Epidermal melanocyte (primary cell): ENCODE data around the gene LDB2.

Experiments used
- DNase-seq: peaks from one replicate; pipeline ENCODE4 v3.0.0; 2011; ENCODE audit warnings: low spot score; ENCODE audit not compliant: insufficient read length

LDB2 gene

DNA sequence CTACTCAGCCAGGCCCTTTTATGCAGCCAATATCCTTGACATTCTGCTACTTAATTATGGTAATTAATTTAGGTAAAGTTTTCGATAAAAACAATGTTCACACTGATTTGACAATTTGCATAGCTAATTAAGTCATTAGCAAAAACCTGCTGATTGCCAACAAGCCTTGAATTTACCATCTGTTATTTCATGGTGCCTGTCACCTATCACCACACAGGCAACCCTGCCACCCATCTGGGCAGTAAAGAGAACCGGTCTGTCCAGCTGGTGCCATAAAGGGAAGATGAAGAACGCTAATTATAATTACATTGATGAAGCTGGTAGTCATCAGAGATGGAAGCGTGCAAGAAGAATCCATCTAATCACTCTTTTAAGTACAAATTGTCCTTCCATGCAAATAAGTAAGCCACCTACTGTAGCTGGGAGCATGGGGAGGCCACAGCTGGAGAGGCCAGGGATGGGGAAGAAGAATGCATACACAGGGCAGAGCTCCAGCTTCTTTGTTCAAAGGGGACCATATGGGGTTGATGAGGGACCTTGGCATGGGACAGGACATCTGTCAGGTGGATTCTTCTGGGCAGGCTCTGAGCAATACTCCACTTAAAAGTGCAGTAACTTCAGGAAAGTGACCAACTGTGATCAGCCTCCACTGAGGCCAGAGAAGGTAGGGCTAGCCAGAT is 394.9 kb downstream of the LDB2 start:
- no peak for DNase-seq

DNA sequence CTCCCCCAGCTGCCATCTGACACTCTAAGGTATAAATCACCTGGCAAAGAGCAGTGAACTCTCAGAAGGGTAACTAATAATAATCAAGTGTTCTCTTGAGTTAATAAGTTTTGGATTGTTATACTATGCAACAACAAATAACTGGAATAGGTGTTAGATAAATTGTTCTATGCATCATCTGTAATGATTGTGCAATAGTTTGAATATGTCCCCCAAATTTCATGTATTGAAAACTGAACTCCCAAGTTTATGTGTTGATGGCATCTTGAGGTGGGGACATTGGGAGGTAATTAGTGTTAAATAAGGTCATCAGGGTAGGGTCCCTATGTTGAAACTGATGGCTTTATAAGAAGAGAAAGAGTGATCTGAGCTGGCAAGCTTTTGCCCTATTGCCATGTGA is 399.5 kb downstream of the LDB2 start:
- no peak for DNase-seq

DNA sequence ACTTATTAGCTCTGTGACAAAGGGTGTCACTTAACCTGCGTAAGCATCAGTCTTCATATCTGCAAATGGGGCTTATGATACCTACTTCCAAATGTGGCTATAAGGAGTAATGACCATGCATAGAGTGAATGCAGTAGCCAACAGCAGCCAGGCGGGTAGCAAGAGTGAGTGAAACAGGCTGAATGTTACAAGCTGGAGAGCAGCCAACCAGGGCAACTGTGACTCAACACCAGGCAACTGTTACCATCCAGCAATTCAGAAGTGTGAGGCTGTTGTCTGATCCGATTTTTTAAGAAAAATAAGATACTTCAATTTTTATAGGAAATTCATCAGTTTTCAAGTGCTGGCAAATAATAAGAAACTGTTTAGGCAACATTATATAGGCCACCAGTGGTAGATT is 401.9 kb downstream of the LDB2 start:
- no peak for DNase-seq

DNA sequence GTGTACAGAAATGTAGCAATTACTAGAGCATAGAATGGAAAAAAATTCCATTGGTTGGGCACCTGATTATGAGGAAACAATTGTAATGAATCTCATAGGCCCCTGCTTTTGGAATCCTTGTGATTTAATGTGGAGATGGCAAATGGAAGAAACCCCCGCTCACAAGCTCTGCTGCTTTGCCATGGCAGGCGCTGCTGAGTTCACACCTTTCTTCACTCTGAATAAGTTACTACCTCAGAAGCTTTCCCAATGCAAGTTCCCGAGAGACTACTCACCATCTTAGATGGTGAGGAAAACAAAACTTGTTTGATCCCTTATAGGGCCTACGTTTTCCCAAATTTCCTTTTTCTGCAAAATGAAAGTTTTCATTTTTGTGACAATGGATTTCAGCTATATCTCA is 405.6 kb downstream of the LDB2 start:
- no peak for DNase-seq

DNA sequence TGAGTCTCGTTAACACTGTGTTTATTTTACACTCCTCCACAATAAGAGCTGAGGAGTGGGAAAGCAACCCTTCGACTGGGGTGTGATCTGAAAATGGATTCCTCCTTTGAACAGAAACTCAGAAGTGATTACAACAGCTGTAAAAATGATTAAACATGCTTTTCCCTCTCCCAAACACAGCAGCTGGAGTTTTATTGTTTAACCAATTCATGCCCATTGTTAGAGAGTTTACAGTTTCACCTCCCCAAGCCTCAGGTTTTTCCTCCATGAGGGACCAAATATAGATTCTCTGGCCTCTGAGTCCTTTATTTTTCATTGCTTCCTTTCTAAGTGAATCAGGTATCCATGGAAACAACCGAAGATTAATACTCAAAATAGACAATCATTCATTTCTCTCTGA is 409.2 kb downstream of the LDB2 start:
- no peak for DNase-seq

DNA sequence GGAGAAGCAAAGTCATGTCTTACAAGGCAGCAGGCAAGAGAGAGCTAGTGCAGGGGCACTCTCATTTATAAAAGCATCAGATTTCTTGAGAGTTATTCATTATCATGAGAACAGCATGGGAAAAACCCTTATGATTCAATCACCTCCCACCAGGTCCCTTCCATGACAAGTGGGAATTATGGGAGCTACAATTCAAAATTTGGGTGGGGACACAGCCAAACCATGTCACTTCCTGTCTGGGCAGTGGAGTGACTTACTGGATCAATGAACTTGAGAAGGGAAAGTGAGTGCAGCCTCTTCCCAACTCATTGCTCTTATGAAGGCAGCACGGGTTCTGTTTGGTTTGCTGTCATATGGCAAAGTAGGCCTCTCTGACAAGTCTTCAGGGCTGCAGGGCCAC is 410.4 kb downstream of the LDB2 start:
- DNase-seq, result no peak

DNA sequence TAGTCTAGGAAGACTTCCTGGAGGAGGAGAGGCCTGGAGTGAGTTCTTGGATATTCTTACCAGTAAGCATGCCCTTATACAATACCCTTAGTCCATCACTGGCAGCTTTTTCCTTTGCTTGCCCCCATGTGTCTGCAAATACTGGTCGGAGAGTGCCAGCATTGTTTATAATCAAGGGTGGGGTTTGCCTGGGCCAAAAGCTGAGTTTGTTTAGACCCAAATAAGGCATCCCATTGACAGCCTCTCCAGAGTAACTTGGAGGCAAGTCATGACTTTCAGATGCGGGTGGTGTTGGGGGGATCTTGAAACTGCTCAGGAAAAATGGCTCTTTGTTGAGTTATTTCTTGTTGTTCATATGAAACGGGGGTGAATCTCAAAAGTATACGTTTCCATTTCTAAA is 413.7 kb downstream of the LDB2 start:
- DNase-seq, result peak; percentile 49

DNA sequence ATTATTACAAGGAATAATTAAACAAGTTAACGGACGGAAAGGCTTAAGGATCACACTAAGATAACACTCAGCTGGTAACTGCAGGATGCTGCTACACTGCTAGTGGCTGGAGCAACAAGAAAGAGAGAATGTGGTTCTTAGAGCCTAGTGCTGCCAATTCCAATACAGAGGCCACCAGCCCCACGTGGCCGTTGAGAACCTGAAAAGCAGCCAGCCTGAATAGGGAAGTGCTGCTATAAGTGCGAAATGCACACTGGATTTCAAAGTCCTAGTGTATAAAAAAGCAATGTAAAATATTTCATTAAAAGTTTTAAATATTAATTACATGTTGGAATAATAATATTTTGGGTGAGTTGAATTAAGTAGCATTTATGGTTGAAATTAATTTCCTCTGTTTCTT is 414.9 kb downstream of the LDB2 start:
- DNase-seq, result no peak

DNA sequence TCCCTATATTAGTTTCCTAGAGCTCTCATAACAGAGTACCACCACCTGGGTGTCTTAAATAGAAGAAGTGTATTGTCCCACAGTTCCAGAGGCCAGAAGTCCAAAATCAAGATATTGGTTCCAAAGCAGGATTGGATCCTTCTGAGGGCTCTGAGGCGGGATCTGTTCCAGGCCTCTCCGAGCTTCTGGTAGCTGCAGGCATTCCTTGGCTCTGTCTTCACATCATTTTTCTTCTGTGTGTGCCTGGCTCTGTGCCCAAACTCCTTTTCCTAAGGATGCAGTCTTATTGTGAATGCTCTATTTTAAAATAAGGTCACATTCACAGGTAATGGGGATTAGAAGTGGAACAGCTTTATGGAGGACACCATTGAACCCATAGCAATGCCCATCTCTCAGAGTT is 418.4 kb downstream of the LDB2 start:
- no peak for DNase-seq

DNA sequence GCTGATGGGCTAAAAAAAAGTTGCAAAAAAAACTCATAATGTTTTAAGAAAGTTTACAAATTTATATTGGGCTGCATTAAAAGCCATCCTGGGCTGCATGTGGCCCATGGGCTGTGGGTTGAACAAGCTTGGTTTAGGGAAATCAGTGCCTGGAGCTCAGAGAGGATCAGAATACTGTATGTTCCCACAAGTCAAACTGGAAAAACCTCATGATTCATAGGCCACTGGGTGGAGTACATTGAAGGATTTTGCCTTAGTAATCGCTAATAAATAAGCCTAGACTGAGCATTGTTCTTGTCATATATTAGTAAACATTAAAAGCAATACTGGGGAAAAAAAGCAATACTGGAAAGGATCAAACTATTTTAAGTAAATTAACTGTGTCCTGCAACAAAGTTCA is 425.9 kb downstream of the LDB2 start:
- no peak for DNase-seq

DNA sequence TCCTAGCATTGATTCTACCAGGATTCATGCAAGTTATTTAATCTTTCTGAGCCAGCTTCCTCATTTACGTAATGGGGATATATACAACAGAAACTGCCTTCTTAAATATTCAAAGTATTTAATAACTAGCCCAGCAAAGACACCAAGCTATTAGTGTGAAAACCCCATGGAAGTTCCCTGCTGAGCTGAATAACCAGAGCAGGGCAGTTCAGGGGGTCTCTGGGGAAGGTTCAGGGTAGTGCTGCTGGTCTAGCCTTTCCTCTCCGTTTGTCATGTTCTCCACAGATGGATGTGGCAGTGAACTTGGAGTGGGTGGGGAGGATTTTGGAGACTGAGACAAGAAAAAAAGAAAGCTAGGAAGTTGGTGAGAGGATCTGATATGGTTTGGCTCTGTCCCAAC is 431.4 kb downstream of the LDB2 start:
- no peak for DNase-seq

DNA sequence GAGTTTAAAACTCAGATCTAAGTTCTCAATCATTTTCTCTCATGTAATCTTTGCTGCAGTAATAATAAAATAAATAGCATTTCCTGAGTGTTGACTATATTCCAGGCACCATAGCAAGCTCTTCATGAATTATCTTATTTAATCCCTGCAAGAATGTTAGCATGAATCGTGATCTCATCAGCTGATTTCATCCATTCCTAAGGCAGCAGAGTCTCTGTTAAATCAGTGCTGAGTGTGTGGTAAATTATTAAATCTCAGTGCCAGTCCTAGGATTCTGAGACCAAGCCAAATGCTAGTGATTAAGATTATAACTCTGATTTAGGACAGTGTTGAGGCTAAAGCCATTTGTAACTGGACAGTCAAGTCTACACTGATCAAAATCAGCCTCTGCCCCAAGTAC is 431.9 kb downstream of the LDB2 start:
- no peak for DNase-seq

DNA sequence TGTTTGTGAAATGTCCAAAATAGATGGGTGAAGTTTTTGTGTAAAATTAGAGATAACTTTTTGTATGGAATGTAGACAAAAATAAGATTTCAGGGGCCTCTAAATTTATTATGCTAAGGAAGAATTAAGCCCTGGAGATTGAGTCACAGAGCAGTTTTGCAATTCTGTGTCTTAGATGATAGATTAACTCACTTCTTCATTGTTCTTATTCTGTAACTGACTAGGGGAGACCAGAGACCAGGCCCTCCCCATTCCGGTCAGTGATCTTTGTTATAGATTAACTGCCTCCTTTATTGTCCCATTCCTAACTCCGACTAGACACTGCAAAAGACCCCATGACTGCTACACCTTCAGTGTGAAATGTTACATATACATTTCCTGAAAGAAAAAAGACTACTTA is 433.8 kb downstream of the LDB2 start:
- DNase-seq, result no peak

DNA sequence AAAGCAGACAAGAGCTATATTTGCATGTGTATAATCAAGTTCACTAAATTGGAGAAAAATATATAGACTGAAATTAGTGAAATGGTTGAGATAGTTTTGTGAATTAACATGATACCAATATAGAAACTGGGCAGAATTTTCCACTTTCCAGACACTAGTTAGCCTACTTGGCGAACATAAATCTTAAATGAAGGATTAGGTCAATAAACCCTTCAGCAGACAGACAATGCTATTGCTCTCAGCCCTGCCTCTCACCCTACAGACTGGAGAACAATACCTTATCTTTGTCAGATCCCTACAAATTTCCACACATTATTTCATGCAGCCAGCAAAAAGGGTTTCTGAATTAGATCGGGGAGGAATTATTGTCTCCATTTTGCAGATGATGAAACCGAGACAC is 435.8 kb downstream of the LDB2 start:
- no peak for DNase-seq

DNA sequence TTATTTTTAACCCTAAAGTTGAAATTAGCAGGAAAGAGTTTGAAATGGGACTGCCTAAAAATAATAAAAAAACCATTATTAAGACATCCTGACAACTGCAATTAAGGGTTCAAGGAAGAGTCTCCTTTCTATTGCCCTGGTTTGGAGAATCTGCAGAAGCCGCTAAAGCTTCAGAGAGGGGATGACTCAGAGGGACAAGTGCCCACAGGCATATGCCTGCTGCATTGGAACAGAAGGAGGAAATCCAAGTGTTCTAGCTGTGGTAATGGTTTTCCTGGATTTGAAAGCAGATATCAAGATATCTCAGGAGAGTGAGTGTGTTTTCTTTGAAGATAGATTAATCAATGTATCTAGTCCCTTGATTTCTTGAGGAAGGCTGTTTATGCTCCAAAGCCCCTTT is 437.1 kb downstream of the LDB2 start:
- DNase-seq, result no peak

DNA sequence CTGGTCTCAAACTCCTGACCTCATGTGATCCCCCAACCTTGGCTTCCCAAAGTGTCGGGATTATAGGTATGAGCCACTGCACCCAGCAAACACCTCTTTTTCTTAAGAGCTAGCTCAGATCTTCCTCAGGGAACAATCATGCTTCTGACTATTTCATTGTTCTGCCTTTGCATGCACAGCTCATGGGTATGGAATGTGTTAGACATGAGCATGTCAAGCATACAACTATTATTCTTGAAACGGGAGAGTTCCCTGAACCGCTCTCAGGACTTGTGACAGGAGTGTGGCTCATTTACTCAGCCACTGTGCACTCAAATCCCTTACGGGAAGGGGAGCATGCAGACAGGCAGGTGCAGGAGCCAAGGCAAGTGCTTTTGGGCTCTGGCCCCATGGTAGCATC is 440.5 kb downstream of the LDB2 start:
- DNase-seq, result no peak
